NB4 (cell line): ENCODE data around the gene COPG2.
A peak's percentile ranks its signal among the peaks of the same experiment; 100 is the strongest.

ENCODE experiments used
- DNase-seq: peaks from one replicate; pipeline ENCODE4 v3.0.0; 2010; ENCODE audit warnings: low read depth
- H3K4me3 ChIP-seq: one replicate; pipeline ENCODE4 v1.5.1; 2011; ENCODE audit warnings: mild to moderate bottlenecking, low read depth, low read length, moderate library complexity
- CTCF ChIP-seq: IDR thresholded peaks from one replicate; pipeline ENCODE4 v1.5.1; 2012; ENCODE audit warnings: low read depth, low read length
- MAX ChIP-seq: IDR thresholded peaks from 2 replicates; pipeline ENCODE4 v1.6.1; 2011; ENCODE audit warnings: low read depth, low read length
- MYC ChIP-seq: IDR thresholded peaks from 2 replicates; pipeline ENCODE4 v1.6.1; 2011; ENCODE audit warnings: low read depth, low read length
- POLR2A ChIP-seq: IDR thresholded peaks from 2 replicates; pipeline ENCODE4 v1.6.1; 2011; ENCODE audit warnings: mild to moderate bottlenecking; ENCODE audit not compliant: insufficient read length; ENCODE audit errors: extremely low read depth

Gene COPG2

GRCh38 chr7:130668258-130669084 is at the start of gene COPG2:
Gene COPG2, minus strand, starts transcription at chr7:130668748. Its CDS starts 80 bp downstream, at chr7:130668668.
- peak; percentile 69 for TF ChIP-seq POLR2A
- TF ChIP-seq MYC: no peak; the same call in 1 of the 2 replicates
- H3K4me3 ChIP-seq: peak within 1 kb of the TSS; percentile 83
- peak; percentile 94 for DNase-seq

GRCh38 chr7:130712416-130712815 is 43.9 kb upstream of the COPG2 start:
- no peak for DNase-seq
- H3K4me3 ChIP-seq: no peak overlapping the region
- no peak for TF ChIP-seq CTCF
- no peak for TF ChIP-seq MYC
- TF ChIP-seq MAX: no peak
- TF ChIP-seq POLR2A: no peak

GRCh38 chr7:130708766-130709165 is 40.2 kb upstream of the COPG2 start:
- TF ChIP-seq CTCF: no peak
- TF ChIP-seq MYC: no peak
- no peak for TF ChIP-seq MAX
- no peak for TF ChIP-seq POLR2A
- DNase-seq: no peak
- no peak overlapping the region for H3K4me3 ChIP-seq

GRCh38 chr7:130708001-130708400 is 39.5 kb upstream of the COPG2 start:
- DNase-seq: no peak
- H3K4me3 ChIP-seq: no peak overlapping the region
- TF ChIP-seq MAX: no peak
- TF ChIP-seq POLR2A: no peak
- TF ChIP-seq MYC: no peak
- TF ChIP-seq CTCF: no peak

GRCh38 chr7:130703851-130704250 is 35.3 kb upstream of the COPG2 start:
- no peak overlapping the region for H3K4me3 ChIP-seq
- DNase-seq: no peak
- TF ChIP-seq CTCF (no peak), MYC (no peak)

- TF ChIP-seq POLR2A (no peak), MAX (no peak), MYC (no peak), CTCF (no peak)
- DNase-seq: no peak
- H3K4me3 ChIP-seq: no peak overlapping the region
Observed at GRCh38 chr7:130701650-130702049, 33.1 kb upstream of the COPG2 start.
